MV-4-11 (cell line): ENCODE data around the gene PPP2R2C.

Experiments used
- DNase-seq: peaks from one replicate; lab custom pipeline; 2025; lab: John Stamatoyannopoulos, UW

PPP2R2C gene

GRCh38 chr4:6424425-6424824, 48.0 kb downstream of the PPP2R2C start:
- DNase-seq, result no peak

- peak; percentile 82 for DNase-seq
Observed at GRCh38 chr4:6423575-6423974, 48.8 kb downstream of the PPP2R2C start.

GRCh38 chr4:6422866-6423265, 49.5 kb downstream of the PPP2R2C start:
- DNase-seq, result no peak

- no peak for DNase-seq
Observed at GRCh38 chr4:6422105-6422504, 50.3 kb downstream of the PPP2R2C start.

- DNase-seq, result no peak
Observed at GRCh38 chr4:6421397-6421796, 51.0 kb downstream of the PPP2R2C start.

- no peak for DNase-seq
Observed at GRCh38 chr4:6420972-6421371, 51.4 kb downstream of the PPP2R2C start.

GRCh38 chr4:6420036-6420435, 52.4 kb downstream of the PPP2R2C start:
- no peak for DNase-seq

- no peak for DNase-seq
Observed at GRCh38 chr4:6419452-6420028, 52.9 kb downstream of the PPP2R2C start.

- DNase-seq, result no peak
Observed at GRCh38 chr4:6418193-6418755, 54.1 kb downstream of the PPP2R2C start.

- no peak for DNase-seq
Observed at GRCh38 chr4:6417516-6418050, 54.8 kb downstream of the PPP2R2C start.

- no peak for DNase-seq
Observed at GRCh38 chr4:6416518-6417286, 55.7 kb downstream of the PPP2R2C start.

- no peak for DNase-seq
Observed at GRCh38 chr4:6415031-6415705, 57.2 kb downstream of the PPP2R2C start.

GRCh38 chr4:6414578-6414977, 57.8 kb downstream of the PPP2R2C start:
- DNase-seq, result no peak

- DNase-seq, result no peak
Observed at GRCh38 chr4:6410664-6411063, 61.8 kb downstream of the PPP2R2C start.

- DNase-seq, result no peak
Observed at GRCh38 chr4:6410068-6410467, 62.3 kb downstream of the PPP2R2C start.

GRCh38 chr4:6409381-6409780, 63.0 kb downstream of the PPP2R2C start:
- no peak for DNase-seq

GRCh38 chr4:6408263-6408662, 64.2 kb downstream of the PPP2R2C start:
- DNase-seq, result no peak

GRCh38 chr4:6405397-6405706, 67.1 kb downstream of the PPP2R2C start:
- DNase-seq, result no peak

- no peak for DNase-seq
Observed at GRCh38 chr4:6404611-6405396, 67.6 kb downstream of the PPP2R2C start.

GRCh38 chr4:6403400-6403685, 69.1 kb downstream of the PPP2R2C start:
- no peak for DNase-seq

- DNase-seq, result no peak
Observed at GRCh38 chr4:6402566-6403399, 69.6 kb downstream of the PPP2R2C start.
